DOHH2 (cell line): ENCODE measurements around the gene OR51B4.

Experiments
- H3F3A ChIP-seq: fragments of 200-600 bp; sonication (generic), shearing (Covaris generic); 2 replicates; pipeline ENCODE4 v1.6.0; 2016; ENCODE audit warnings: antibody characterized with exemption, mild to moderate bottlenecking; ENCODE audit not compliant: control insufficient read depth, insufficient read depth
- H3K27ac ChIP-seq: fragments of 200-600 bp; sonication (generic); 2 replicates; pipeline ENCODE4 v1.5.1; 2014; ENCODE audit warnings: low read depth, mild to moderate bottlenecking, low read length, moderate library complexity
- H3K27me3 ChIP-seq: fragments of 200-600 bp; sonication (generic); 2 replicates; pipeline ENCODE4 v1.6.1; 2014; ENCODE audit warnings: mild to moderate bottlenecking, low read length, mixed read lengths; ENCODE audit not compliant: control insufficient read depth
- H3K36me3 ChIP-seq: fragments of 200-600 bp; sonication (generic); 2 replicates; pipeline ENCODE4 v1.6.1; 2014; ENCODE audit warnings: mild to moderate bottlenecking, low read length, moderate library complexity, mixed read lengths; ENCODE audit not compliant: control insufficient read depth
- H3K4me1 ChIP-seq: fragments of 200-600 bp; sonication (generic); 2 replicates; pipeline ENCODE4 v1.6.1; 2014; ENCODE audit warnings: mild to moderate bottlenecking, low read length, mixed read lengths; ENCODE audit not compliant: control insufficient read depth
- H3K4me2 ChIP-seq: fragments of 200-600 bp; sonication (generic); 2 replicates; pipeline ENCODE4 v1.6.0; 2014; ENCODE audit warnings: mild to moderate bottlenecking, low read length, moderate library complexity
- H3K4me3 ChIP-seq: fragments of 200-600 bp; sonication (generic); 2 replicates; pipeline ENCODE4 v1.5.1; 2014; ENCODE audit warnings: mild to moderate bottlenecking, low read length, mixed read lengths
- H3K79me2 ChIP-seq: fragments of 200-600 bp; sonication (generic); 2 replicates; pipeline ENCODE4 v1.6.1; 2014; ENCODE audit warnings: mild to moderate bottlenecking, low read length, mixed read lengths; ENCODE audit not compliant: control insufficient read depth
- H3K9me2 ChIP-seq: fragments of 200-600 bp; sonication (generic); replicated peaks from 2 replicates; pipeline ENCODE4 v1.6.1; 2014; ENCODE audit warnings: mild to moderate bottlenecking, low read length, mixed read lengths; ENCODE audit not compliant: control insufficient read depth
- H3K9me3 ChIP-seq: fragments of 200-600 bp; sonication (generic); 2 replicates; pipeline ENCODE4 v1.6.1; 2014; ENCODE audit warnings: antibody characterized with exemption, low read length, mixed read lengths; ENCODE audit not compliant: control insufficient read depth, insufficient read depth
- H4K20me1 ChIP-seq: fragments of 200-600 bp; sonication (generic); 2 replicates; pipeline ENCODE4 v1.6.0; 2014; ENCODE audit warnings: low read depth, mild to moderate bottlenecking, antibody characterized with exemption, low read length, moderate library complexity; ENCODE audit not compliant: control insufficient read depth, insufficient read depth
- EZH2phosphoT487 ChIP-seq: fragments of 200-600 bp; sonication (generic); IDR thresholded peaks from 2 replicates; pipeline ENCODE4 v1.6.1; 2017; ENCODE audit warnings: borderline replicate concordance, mild to moderate bottlenecking, antibody characterized with exemption, low read length, moderate library complexity, mixed read lengths
- TF ChIP-seq, protein P1 (sequence below): fragments of 200-600 bp; sonication (generic); IDR thresholded peaks from one replicate; pipeline ENCODE4 v1.5.1; 2014; ENCODE audit warnings: antibody characterized with exemption, mild to moderate bottlenecking, low read depth, low read length; ENCODE audit not compliant: poor library complexity, severe bottlenecking

The OR51B4 gene

DNA sequence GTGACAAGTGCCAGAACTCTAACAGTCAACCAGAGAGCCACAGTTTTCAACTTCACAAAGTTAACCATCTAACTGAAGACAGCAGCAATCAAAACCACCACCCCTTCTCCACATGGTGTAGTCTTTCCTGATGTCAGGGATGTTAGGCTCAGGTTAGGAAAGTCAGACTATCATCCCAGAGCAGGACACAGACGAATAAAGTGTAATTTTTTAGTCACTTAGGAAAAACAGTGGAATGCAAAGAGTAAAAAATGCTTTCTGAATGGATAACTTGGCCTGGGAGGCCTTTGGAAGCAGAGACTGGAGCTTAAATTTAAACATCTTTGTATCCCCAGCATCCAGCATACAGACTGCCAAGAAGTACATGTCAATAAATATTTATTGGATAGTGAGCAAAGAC lies 15.4 kb downstream of the OR51B4 start:
- H3K4me2 ChIP-seq = no peak overlapping the region
- no peaks in the 10 kb centered on the region for H3K79me2 ChIP-seq
- no peaks in the 10 kb centered on the region for H3K27me3 ChIP-seq
- H3K36me3 ChIP-seq = no peaks in the 10 kb centered on the region
- H3K27ac ChIP-seq = no peak overlapping the region
- H3F3A ChIP-seq = no peaks in the 10 kb centered on the region
- H3K9me2 ChIP-seq = no peaks in the 10 kb centered on the region
- TF ChIP-seq EZH2phosphoT487 = no peak
- TF ChIP-seq, protein P1, sequence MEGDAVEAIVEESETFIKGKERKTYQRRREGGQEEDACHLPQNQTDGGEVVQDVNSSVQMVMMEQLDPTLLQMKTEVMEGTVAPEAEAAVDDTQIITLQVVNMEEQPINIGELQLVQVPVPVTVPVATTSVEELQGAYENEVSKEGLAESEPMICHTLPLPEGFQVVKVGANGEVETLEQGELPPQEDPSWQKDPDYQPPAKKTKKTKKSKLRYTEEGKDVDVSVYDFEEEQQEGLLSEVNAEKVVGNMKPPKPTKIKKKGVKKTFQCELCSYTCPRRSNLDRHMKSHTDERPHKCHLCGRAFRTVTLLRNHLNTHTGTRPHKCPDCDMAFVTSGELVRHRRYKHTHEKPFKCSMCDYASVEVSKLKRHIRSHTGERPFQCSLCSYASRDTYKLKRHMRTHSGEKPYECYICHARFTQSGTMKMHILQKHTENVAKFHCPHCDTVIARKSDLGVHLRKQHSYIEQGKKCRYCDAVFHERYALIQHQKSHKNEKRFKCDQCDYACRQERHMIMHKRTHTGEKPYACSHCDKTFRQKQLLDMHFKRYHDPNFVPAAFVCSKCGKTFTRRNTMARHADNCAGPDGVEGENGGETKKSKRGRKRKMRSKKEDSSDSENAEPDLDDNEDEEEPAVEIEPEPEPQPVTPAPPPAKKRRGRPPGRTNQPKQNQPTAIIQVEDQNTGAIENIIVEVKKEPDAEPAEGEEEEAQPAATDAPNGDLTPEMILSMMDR = no peak
- no peak overlapping the region for H3K4me3 ChIP-seq
- no peaks in the 10 kb centered on the region for H3K4me1 ChIP-seq
- no peaks in the 10 kb centered on the region for H4K20me1 ChIP-seq
- no peaks in the 10 kb centered on the region for H3K9me3 ChIP-seq

DNA sequence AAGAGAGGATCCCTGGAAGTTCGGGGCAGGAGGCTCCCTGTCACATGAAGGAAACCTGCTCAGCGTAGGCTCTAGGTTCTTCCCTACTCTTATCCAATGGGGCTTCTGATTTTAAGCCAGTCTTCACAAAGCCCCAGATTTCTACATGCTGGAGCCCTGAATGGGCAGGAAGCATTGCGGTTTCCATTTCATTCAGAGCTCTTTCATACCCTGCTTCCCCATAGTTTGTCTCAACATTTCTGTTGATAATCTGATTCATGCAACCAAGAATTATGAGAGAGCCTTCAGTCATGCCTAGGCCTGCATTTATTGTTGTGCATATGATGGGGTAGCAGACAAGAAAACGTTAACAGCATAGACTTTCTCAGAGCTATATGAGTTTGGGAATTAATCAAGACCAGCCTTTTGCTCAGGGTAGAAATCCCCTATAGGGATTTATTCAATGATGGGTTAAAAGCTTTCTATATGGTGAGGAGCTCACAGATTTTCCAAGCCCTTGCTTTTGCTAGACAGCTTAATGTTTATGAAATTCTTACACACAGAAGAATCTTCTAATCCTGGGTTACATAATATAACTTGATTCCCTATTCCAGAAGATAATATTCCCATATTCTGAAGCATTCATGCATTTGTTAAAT lies 15.9 kb downstream of the OR51B4 start:
- Histone ChIP-seq H3K27me3 (no peaks in the 10 kb centered on the region), H3K4me2 (no peak overlapping the region), H3K4me3 (no peak overlapping the region), H3K9me3 (no peaks in the 10 kb centered on the region), H4K20me1 (no peaks in the 10 kb centered on the region), H3K9me2 (no peaks in the 10 kb centered on the region), H3F3A (no peaks in the 10 kb centered on the region), H3K4me1 (no peaks in the 10 kb centered on the region), H3K36me3 (no peaks in the 10 kb centered on the region), H3K79me2 (no peaks in the 10 kb centered on the region), H3K27ac (no peak overlapping the region)
- TF ChIP-seq, protein P1 = no peak
- TF ChIP-seq EZH2phosphoT487 = no peak

DNA sequence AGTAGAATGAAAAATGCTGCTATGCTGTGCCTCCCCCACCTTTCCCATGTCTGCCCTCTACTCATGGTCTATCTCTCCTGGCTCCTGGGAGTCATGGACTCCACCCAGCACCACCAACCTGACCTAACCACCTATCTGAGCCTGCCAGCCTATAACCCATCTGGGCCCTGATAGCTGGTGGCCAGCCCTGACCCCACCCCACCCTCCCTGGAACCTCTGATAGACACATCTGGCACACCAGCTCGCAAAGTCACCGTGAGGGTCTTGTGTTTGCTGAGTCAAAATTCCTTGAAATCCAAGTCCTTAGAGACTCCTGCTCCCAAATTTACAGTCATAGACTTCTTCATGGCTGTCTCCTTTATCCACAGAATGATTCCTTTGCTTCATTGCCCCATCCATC lies 17.1 kb downstream of the OR51B4 start:
- Histone ChIP-seq H3K4me1 (no peaks in the 10 kb centered on the region), H3K4me2 (no peak overlapping the region), H3F3A (no peaks in the 10 kb centered on the region), H3K4me3 (no peak overlapping the region), H3K36me3 (no peaks in the 10 kb centered on the region), H3K9me2 (no peaks in the 10 kb centered on the region), H3K79me2 (no peaks in the 10 kb centered on the region), H3K27me3 (no peaks in the 10 kb centered on the region), H3K9me3 (no peaks in the 10 kb centered on the region), H4K20me1 (no peaks in the 10 kb centered on the region), H3K27ac (no peak overlapping the region)
- TF ChIP-seq EZH2phosphoT487 = no peak
- TF ChIP-seq, protein P1 = no peak
